ENCODE data around the gene PRR22.

Gene PRR22

DNA sequence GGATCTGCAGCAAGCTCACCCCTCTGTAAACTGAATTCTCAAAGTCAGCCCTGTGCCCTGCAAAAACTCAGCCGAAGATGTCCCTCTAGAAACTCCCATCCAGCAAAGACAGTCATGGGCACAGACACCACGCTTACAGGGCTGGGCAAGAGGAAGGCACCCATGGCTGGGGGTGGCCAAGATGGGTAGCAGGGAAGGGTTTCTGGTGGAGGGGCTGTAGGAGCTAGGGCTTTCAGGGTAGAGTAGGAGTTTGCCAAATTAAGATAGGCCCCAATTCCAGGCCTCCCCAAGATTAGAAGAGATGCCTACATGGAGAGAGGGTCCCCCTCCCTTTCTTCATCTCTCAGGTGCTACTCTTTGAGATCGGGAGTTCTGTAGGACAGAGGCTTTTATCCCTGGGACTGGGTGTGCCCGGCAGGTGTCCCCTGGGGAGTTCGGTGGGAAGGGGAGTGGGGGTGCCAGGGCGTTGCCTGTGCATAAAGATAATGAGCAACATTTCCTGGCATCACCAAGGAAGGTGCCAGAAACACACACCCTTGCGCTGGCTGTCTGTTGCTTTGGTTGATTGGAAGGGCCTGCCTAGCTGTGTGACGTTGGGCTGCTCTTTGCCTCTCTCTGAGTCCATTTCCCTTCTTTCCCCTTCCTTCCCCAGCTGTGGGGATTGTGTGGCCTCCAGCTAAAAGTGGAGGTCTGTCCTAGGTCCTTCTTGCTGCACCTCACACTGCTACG lies 29.7 kb upstream of the PRR22 start:
- DNase-seq: no peak

- DNase-seq: no peak
Measured at GRCh38 chr19:5811117-5811516, 26.6 kb upstream of the PRR22 start.

DNA sequence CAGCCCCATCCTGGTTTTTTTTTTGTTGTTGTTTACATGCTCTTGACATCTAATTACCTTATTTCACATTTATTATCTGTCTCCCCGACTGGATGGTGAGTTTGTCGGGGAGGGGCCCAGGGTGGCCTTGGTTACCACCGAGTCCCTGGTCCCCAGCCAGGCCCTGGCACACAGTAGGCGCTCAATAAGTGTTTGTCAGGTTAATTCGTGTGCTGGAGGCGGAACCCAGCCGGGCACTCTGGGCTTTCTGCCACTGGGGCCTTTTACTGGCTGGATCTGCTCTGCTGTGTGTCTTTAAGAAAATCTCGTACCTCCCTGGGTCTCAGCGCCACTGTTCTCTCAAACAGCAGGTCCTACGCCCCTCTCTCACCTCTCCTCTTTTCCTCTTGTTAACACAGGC lies 24.9 kb upstream of the PRR22 start:
- DNase-seq: no peak

GRCh38 chr19:5809053-5809452 lies 24.5 kb upstream of the PRR22 start:
- DNase-seq: no peak

DNA sequence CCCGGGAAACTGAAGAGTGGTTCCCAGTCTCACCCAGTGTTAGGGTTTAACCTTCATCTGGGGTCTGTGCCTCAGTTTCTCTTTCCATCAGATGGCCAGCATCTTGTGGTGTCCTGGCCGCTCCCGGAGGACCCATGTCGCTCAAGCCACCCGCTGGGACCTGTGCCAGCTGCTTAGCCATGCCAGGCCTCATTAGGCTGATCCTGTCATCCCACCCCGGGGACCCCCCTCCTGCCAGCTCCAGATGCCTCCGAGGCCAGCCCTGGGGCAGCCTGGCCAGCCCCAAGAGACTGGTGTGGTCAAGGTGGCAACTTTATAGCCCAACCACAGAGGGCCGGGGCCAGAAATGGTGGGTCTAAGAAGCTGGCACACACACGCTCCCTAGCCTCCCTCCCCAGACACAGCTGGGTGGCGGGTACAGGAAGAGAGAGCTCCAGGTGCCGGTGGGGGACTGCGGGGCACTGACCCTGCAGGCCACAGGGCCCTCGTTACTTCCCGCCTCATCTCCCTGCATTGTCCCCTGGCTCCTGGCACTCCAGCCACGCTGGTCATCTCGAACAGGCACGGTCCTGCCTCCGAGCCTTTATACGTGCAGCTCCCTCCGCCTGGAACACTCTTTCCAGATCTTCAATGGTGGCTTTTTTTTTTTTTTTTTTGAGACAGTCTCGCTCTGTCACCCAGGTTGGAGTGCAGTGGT lies 23.7 kb upstream of the PRR22 start:
- no peak for DNase-seq

DNA sequence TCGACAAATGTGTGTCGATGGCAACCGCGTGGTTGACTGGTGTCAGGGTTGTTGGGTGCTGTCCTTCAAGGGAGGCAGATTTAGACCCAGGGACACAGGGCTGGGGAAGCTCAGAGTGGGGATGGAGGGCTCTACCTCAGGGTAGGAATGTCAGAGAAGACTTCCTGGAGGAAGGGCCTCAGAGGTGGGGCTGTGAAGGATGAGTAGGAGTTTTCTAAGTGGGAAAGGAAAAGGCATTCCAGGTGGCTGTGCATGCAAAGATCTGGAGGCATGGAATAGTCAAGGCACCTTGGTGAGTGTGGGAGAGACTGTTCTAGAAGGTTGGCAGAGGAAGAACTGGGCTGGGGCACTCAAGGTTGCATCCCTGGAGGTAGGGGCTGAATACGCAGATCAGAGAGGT lies 22.4 kb upstream of the PRR22 start:
- DNase-seq: no peak

DNA sequence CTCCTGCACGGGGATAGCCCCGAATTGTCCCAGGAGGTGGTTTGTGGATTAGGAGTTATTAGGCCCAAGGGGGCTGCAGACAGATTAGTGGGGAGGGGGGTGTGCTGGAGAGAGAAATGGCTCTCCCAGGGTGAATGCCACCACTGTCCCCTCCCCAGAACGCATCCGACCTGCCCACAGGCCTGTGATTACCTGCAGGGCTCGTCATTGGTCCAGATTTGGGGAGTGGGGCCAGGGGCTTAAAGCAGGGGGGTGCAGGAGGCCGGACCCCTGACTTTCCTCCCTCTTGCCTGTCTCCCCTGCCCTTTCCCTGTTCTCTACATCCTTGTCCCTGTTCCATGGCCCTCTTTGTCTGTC lies 21.6 kb upstream of the PRR22 start:
- DNase-seq: no peak

DNA sequence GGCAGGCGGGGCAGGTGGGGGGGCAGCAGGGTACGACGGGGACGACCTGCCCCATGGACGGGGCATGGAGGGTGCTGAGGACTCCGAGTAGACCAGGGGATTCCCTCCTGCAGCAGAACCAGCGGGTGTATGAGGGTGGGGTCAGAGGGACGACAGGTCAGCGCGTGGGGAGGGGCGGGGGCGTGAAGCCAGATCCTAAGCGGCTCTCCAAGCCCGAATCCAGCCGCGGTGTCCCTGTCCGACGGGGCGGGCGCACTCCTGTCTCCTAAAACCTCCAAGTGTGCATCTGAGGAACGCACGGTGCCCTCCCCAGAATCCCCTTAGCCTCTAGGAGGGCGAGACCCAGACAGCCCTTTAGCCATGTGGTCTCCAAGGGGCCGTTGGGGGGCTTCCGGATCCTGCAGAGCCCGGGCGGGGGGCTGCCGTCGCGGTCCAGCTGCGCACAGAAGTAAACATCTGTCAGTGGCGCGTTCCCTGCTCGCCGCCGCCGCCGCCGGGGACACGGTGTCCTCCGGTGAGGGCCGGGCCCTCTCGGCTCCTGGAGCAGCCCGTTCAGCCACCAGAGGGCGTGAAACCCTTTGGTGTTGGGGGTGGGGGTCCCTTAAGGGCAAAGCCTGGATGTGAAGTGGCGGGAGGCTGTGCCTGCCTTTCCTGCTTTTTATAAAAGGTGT lies 21.1 kb upstream of the PRR22 start:
- peak in 1 of 14 donors; percentile 19 for DNase-seq

GRCh38 chr19:5804516-5805461 lies 20.2 kb upstream of the PRR22 start, which contains the start of gene NRTN:
TSS of gene NRTN (plus strand) at chr19:5805067. CDS start at chr19:5824166, 19,099 bp downstream.
- DNase-seq: no peak

- DNase-seq: peak in 9 of 14 donors; percentile 13 to 76 (median 33)
Measured at GRCh38 chr19:5803752-5804515, 19.4 kb upstream of the PRR22 start.

- DNase-seq: no peak
Measured at GRCh38 chr19:5803441-5803751, 18.9 kb upstream of the PRR22 start.

GRCh38 chr19:5801796-5802619 lies 17.5 kb upstream of the PRR22 start:
- DNase-seq: no peak

- DNase-seq: no peak
Measured at GRCh38 chr19:5800361-5801270, 16.1 kb upstream of the PRR22 start.

DNA sequence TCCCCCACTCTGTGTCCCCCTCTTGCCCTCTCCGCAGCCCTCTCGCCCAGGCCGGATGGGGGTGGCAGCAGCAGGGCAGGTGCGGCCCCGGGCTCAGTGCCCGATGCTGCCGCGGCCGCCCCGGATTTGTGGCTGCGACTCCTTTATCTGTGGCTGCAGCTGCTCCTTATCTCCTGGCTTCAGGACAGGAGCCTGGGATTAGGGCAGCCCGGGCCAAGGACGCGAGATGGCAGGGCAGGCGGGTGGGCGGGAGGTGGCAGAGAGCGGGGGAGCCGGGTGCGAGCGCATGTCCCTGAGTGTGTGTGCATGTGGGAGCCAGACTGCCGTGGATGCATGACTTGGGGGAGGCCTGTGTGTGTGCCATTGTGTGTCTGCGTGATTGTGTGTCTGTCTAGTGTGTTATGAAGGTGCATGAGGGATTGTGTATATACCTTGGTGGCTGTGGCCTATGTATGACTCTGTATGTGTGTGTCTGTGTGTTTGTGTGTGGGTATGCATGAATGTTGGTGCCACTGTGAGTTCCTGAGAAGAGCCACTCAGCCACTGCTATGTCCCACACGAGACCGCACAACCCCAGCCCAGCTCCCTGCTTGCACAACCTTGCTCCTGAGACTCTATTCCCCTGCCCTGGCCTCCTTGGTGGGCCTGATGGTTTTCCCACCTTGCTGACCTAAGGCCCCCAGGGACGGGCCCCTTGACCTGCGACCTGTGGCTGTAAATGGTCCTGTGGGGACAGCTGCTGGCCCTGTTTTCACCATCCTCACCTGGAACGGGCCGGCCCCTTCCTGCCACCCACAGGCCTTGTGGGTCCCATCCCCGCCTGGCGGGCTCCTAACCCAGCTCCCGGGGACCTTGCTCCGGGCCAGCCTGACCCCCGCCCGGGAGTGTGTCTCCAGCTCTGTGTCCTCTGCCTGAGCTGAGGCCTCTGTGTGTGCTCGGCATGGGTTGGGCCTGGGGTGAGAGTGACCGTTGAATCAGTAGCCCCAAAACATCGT lies 15.0 kb upstream of the PRR22 start:
- DNase-seq: no peak

DNA sequence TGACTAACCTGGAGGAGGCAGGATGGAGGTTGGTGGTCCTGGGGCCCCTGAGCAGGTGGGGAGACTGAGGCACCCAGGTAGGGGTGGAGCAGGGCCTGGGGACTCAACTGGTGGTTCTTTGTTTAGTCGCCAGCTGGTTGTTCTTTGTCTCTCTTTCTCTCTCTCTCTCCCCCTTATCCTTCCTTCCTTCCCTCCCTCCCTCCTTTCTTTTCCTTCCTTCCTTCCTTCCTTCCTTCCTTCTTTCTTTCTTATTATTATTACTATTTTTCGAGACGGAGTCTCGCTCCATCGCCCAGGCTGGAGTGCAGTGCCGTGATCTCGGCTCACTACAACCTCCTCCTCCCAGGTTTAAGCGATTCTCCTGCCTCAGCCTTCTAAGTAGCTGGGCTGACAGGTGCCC lies 13.7 kb upstream of the PRR22 start:
- no peak for DNase-seq

GRCh38 chr19:5795382-5795919 lies 10.9 kb upstream of the PRR22 start:
- DNase-seq: no peak

DNA sequence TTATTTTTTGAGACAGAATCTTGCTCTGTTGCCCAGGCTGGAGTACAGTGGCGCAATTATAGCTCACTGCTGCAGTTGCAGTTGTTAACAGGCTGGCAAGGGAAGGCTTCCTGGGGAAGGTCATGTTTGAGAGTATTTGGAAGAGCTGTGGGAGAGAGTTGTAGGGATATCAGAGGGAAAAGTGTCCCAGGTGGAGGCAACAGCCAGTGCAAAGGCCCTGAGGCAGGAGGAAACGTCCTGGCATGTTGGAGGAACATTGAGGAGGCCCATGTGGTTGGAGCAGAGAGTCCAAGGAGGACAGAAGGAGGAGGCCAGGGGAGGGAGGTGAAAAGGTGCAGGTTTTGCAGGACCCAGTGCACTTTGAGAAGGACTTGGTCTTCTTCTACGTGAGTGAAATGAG lies 8.6 kb upstream of the PRR22 start:
- no peak for DNase-seq

- no peak for DNase-seq
Measured at GRCh38 chr19:5792224-5792623, 7.7 kb upstream of the PRR22 start.
